ENCODE results near the gene SMURF2. TPM values are rescaled to one million over a fixed set of nuclear protein-coding genes. Genes with fewer than 3 reads are reported as not detected.
A peak's percentile ranks its signal among the peaks of the same experiment; 100 is the strongest.

SMURF2 gene
- total RNA-seq, 6 experiments from 2014 or later = 2.5 to 6.8 (median 4.0) TPM

- H3K27ac ChIP-seq = no peak overlapping the region
- no peak overlapping the region for H3K4me3 ChIP-seq
- no peaks in the 10 kb centered on the region for H3K27me3 ChIP-seq
- TF ChIP-seq POLR2A (IDR thresholded peaks at IDR 0.05) = no peak
- TF ChIP-seq CTCF (IDR thresholded peaks at IDR 0.05) = no peak
- ATAC-seq (no peak), DNase-seq (no peak)
- peaks cover 0 to 93% (median 26%) of the 10 kb centered on the region in 4 donors for H3K36me3 ChIP-seq
- intact Hi-C loops (cut with DNase I) = no loop called here
- H3K9me3 ChIP-seq = no peaks in the 10 kb centered on the region
- no peaks in the 10 kb centered on the region for H3K4me1 ChIP-seq
- 94% methylated on average over 1 of the region's 1 CpG for WGBS (ENCODE audit: insufficient coverage, low coverage, low lambda C conversion rate, missing lambda C conversion rate)
These were observed 146.3 kb downstream of the SMURF2 start for GRCh38 chr17:64515829-64516228.

- WGBS (ENCODE audit: insufficient coverage, low coverage, low lambda C conversion rate, missing lambda C conversion rate) = 88% methylated on average over 2 of the region's 2 CpGs
These were observed 146.7 kb downstream of the SMURF2 start for GRCh38 chr17:64515419-64515818.

GRCh38 chr17:64509179-64509578 is 152.9 kb downstream of the SMURF2 start:
- WGBS (ENCODE audit: insufficient coverage, low coverage, low lambda C conversion rate, missing lambda C conversion rate) = 96% methylated on average over 6 of the region's 6 CpGs
- Histone ChIP-seq H3K27me3 (no peaks in the 10 kb centered on the region), H3K9me3 (no peaks in the 10 kb centered on the region), H3K4me1 (peaks cover 0 to 19% (median 4%) of the 10 kb centered on the region in 4 donors), H3K4me3 (no peak overlapping the region), H3K36me3 (peaks cover 0 to 56% (median 21%) of the 10 kb centered on the region in 4 donors), H3K27ac (no peak overlapping the region)
- intact Hi-C loops (cut with DNase I) = no loop called here
- DNase-seq (no peak), ATAC-seq (no peak)
- TF ChIP-seq CTCF (IDR thresholded peaks at IDR 0.05) (no peak), POLR2A (IDR thresholded peaks at IDR 0.05) (no peak)

More at GRCh38 chr17:64515419-64515818, 146.7 kb downstream of the SMURF2 start:
- H3K36me3 ChIP-seq = peaks cover 0 to 93% (median 25%) of the 10 kb centered on the region in 4 donors
- ATAC-seq (no peak), DNase-seq (no peak)
- H3K27ac ChIP-seq = no peak overlapping the region
- H3K9me3 ChIP-seq = no peaks in the 10 kb centered on the region
- no peaks in the 10 kb centered on the region for H3K27me3 ChIP-seq
- no peak overlapping the region for H3K4me3 ChIP-seq
- H3K4me1 ChIP-seq = no peaks in the 10 kb centered on the region
- TF ChIP-seq CTCF (IDR thresholded peaks at IDR 0.05) (no peak), POLR2A (IDR thresholded peaks at IDR 0.05) (no peak)
- intact Hi-C loops (cut with DNase I) = no loop called here

GRCh38 chr17:64508683-64509082 is 153.4 kb downstream of the SMURF2 start:
- WGBS (ENCODE audit: insufficient coverage, low coverage, low lambda C conversion rate, missing lambda C conversion rate) = 82% methylated on average over 2 of the region's 2 CpGs
- Histone ChIP-seq H3K9me3 (no peaks in the 10 kb centered on the region), H3K4me1 (peaks cover 0 to 24% (median 7%) of the 10 kb centered on the region in 4 donors), H3K27me3 (no peaks in the 10 kb centered on the region), H3K27ac (no peak overlapping the region), H3K36me3 (peaks cover 3 to 57% (median 25%) of the 10 kb centered on the region in 4 donors), H3K4me3 (no peak overlapping the region)
- intact Hi-C loops (cut with DNase I) = no loop called here
- DNase-seq = no peak
- ATAC-seq = no peak
- TF ChIP-seq CTCF (IDR thresholded peaks at IDR 0.05) (no peak), POLR2A (IDR thresholded peaks at IDR 0.05) (no peak)

- H3K4me1 ChIP-seq = peaks cover 0 to 32% (median 8%) of the 10 kb centered on the region in 4 donors
- peaks cover 16 to 59% (median 36%) of the 10 kb centered on the region in 4 donors for H3K36me3 ChIP-seq
- no peaks in the 10 kb centered on the region for H3K27me3 ChIP-seq
- DNase-seq = no peak
- H3K9me3 ChIP-seq = no peaks in the 10 kb centered on the region
- 0% methylated on average over 13 of the region's 13 CpGs for WGBS (ENCODE audit: insufficient coverage, low coverage, low lambda C conversion rate, missing lambda C conversion rate)
- intact Hi-C loops (cut with DNase I) = no loop called here
- peak overlapping the region; percentile 87 to 96 (median 87) for H3K4me3 ChIP-seq
- peak overlapping the region; percentile 97 to 99 (median 99) for H3K27ac ChIP-seq
- ATAC-seq = peak; percentile 12 to 29 (median 25)
- TF ChIP-seq POLR2A (IDR thresholded peaks at IDR 0.05) = no peak
- TF ChIP-seq CTCF (IDR thresholded peaks at IDR 0.05) = peak in 3 of 4 donors; percentile 44 to 51 (median 47)
These were observed 154.7 kb downstream of the SMURF2 start for GRCh38 chr17:64507413-64507782.
